Measurements from ENCODE around the gene PSIP1.
A peak's percentile ranks its signal among the peaks of the same experiment; 100 is the strongest.
"Not testable (repeated sequence)": the region's sequence is repeated elsewhere in the genome, so short reads cannot be mapped to it uniquely, and the experiment has no call there.

PSIP1 gene

DNA sequence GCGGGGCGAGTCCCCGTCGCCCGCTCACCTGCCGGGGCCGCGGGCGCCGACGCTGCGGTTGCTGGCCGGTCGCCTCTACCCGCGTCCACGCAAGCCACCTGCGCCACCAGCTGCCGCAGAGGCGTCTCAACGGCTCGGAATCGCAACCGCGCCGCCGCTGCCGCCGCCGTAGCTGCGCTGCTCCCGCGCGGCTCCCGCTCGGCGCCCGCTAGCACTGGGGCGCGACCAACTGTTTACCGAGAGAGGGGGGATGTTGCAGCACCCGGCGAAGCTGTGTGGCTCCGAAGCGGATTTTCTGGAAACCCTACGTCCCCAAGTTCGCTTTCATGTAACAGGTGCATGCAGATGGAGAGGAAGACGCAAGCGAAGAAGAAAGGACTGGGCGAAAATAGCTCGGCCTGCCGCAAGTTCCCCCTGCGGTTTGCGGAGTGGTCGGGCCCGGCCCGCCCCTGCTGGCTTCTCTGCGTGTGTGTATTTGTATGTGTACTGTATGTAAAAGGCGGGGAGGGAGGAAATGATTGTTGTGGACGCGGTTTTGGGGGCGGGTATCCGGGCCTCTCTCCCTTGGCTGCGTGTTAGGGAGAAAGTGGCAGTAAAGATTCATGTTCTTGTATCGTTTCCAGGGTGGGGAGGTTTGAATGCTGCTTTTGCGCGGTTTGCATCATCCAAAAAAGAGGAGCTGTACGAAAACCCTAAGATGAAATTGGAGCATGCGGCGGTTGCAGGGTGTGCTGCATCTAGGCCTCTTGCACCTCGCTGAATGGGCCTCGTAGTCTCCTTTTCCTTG lies at the start of gene PSIP1:
Gene PSIP1 (minus strand): TSS at position 182 of the 787 bp plus-strand sequence. CDS start 782 bp downstream, outside the sequence.
- peak; percentile 79 to 94 for DNase-seq

DNA sequence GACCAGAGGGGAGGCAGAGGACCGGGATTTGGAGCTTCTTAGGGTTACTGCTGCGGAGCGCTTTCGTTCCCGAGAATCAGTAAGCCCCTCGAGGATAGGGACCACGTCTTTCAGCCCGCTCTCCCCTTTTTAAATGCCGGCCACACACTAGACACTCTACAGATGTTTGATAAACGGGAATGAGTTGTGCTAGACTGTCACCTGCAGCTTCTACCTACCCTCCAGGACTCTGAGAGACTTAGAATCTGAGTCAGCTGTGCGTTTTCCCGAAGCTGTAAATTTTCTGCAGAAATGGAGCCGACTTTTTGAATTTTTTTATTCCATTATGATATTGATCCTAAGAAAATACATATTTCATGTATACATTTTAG lies 42.7 kb upstream of the PSIP1 start:
- DNase-seq: no peak

DNA sequence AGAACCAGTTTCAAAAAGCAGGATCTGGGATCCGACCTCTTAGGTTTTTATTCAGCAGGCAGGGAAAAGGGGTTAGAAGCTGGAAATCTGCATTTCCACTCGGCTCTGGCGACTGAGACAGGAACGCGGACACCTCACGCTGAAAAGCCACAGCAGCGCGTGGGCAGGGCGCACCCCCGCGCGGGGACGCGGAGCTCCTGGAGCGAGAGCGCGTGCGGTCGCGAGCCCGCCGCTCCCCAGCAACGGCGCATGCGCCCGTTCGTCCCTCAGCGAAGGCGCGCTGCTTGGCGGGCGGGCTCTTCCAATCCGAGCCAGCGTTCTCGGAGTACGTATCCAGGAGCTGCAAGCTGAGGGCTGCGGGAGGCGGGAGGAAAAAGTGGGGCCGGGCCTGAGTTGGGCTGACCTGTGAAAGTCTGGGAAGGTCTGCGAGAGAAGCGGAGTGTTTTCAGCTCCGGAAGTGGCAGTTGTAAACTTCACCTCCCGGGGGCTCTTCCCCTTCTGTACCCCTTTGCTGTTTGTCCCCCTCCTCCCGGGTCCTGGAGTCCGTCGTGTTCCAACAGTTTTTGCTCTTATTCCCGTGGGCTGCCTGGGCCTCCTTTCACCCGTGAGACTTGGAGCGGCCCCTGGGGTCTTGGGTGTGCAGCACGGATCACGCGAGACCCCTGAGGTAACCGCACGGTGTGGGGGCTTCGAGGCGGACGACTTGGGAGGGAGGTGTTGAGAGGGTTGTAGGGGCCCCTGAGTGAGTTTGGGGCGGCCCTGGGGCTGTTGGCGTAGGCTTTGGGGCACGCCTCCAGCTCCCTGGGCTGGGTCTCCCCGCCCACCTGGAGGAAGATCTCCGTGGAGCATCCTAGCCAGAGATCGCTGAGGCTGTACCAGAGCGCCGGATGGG lies 42.1 kb upstream of the PSIP1 start, which contains the start of gene CCDC171:
Gene CCDC171 (plus strand): TSS at position 408 of the 892 bp plus-strand sequence. CDS start 11,046 bp downstream, outside the sequence.
- DNase-seq: peak; percentile 88 to 98

DNA sequence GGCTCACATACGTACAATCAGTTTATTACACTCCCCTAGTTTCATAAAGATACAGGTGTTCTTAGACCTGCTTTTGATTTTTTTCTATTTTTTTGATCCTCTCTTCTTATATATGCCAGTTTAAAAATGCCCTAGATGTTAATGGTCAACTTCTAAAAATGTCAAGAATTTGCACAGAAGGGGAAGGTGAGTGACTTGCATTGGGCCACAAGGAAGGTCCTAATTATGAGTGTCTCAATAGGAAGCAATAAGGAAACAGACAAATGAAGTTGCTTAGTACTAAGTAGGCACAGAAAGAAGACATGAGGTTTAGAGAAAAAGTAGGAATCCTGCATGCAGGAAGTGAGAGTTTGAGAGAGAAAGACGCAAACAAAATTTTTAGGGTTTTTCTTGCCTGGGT lies 38.8 kb upstream of the PSIP1 start:
- DNase-seq: no peak

DNA sequence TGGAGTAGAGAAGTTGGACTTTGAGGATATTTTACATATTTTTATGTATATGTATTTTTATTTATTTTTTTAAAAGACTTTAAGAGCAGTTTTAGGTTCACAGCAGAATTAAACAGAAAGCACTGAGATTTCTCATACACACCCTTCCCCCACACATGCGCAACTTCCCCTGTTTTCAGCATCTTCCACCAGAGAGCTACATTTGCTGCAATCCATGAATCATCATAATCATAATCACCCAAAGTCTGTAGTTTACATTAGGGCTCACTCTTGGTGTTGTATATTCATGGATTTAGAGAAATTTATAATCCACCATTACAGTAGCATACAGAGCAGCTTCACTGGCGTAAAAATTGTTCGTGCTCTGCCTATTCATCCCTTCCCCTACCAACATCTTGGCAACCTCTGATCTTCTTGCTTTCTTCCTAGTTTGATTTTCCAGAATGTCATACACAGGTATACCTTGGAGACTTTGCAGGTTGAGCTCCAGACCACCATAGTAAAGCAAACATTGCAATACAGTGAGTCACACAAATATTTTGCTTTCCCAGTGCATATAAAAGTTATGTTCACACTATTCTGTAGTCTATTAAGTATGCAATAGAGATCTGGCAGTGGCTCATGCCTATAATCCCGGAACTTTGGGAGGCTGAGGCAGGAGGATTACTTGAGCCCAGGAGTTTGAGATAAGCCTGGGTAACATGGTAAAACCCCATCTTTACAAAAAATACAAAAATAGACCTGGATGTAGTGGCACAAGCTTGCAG lies 32.5 kb upstream of the PSIP1 start:
- DNase-seq: no peak

DNA sequence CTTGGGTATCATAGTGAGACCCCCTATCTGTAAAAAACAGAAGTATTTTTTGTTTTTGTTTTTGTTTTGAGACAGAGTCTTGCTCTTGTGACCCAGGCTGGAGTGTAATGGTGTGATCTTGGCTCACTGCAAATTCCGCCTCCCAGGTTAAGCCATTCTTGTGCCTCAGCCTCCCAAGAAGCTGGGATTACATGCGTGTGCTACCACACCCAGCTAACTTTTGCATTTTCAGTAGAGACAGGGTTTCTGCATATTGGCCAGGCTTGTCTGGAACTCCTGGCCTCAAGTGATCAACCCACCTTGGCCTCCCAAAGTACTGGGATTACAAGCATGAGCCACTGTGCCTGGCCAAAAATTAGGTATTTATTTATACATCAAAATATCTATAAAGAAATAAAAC lies 31.9 kb upstream of the PSIP1 start:
- DNase-seq: no peak

DNA sequence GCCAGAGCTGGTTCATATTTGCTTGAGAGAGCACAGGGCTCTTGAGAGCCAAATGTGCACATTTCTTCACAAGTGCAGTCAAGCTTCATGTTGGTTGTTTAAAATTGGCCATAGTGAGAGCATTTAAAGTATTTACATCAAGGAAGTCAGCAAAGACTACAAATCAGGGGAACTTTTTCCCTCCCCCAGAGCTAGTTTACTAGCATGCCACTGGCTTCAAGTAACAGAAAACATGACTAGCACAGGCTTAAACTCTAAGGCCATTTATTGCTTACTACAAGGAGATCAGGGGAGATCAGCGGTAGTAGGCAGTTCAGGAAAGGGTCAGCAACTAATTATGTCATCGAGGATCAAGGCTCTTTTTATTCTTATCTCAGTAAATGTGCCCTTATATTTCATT lies 31.1 kb upstream of the PSIP1 start:
- DNase-seq: no peak

DNA sequence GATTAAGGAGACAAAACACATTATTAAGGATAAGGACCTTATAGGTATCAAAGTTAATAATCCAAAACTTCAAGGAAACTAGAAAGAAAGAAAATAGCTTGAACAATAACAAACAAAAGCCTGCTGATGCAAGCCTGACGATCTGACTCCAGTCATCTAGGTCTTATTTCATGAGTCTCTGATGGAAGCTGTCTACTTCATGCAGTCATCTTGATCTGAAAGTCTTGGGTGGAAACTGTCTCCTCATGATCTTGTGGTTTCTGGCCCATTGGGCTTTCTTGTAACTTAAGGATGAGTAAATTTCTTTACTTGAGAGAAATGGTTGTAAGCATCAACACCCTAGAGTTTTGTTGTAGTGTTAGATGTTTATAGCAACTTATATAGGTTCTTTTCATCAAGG lies 20.6 kb upstream of the PSIP1 start:
- DNase-seq: no peak

DNA sequence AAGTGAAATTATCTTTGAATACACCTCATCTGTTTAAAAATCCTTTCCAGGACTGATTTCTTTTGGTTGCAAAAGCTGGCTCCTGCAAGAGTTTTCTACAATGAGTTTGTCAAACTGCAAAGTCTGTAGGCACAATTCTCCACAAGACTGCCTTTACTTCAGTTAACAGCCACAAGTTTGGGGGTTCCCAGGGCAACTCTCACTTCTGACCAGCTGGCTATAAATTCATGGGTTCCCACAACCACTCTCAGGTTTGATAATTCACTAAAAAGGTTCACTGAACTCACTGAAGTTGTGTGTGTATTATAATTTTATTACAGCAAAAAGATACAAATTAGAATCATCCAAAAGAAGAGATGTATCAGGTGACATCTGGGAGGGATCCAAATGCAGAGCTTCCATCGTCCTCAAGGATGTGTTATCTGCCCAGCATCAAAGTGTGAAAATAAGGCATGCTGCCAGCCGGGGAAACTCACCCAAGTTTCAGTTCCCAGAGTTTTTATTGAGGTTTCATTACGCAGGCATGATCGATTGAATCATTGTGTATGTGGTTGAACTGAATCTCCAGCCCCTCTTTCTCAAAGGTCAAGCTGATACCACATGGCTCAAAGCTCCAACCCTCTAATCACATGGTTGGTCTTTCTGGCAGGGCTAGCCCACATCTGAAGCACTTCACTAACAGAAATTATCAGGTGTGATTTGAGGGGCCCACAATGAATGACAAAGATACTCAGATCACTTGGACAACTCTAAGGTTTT lies 19.0 kb upstream of the PSIP1 start:
- DNase-seq: no peak

DNA sequence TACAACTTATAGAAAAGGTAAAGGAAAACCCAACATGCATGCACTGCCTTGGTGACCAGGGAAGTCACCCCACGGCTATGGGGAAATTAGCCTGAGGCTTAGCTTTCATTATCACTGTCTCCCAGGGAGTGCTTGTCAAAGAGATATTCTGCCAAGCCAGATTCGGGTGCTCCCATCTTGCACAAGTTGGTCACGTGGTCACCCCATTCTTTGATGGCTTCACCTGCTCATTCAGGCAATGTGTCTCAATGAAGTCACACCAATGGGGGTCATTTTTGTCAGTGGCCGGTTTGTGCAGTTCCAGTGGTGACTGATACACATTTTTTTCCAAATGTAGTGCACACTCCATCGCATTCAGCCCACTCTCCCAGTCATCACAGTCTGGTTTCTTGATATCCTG lies 16.3 kb upstream of the PSIP1 start:
- not testable (repeated sequence) for DNase-seq

DNA sequence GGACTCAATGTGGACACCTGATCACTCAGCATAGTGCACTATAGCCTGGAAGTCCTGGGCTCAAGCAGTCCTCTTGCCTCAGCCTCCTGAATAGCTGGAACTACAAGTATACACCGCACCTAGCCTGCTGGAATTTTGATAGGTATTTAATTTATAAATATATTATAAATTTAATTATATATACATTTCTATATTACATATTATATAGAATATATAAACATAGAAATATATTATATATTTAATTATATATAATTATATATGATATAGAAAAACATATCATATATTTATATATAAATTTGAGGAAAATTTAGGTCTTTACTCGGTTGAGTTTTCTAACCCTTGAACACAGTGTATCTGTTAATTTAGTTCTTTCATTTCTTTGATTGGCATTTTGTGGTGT lies 15.2 kb upstream of the PSIP1 start:
- DNase-seq: no peak

DNA sequence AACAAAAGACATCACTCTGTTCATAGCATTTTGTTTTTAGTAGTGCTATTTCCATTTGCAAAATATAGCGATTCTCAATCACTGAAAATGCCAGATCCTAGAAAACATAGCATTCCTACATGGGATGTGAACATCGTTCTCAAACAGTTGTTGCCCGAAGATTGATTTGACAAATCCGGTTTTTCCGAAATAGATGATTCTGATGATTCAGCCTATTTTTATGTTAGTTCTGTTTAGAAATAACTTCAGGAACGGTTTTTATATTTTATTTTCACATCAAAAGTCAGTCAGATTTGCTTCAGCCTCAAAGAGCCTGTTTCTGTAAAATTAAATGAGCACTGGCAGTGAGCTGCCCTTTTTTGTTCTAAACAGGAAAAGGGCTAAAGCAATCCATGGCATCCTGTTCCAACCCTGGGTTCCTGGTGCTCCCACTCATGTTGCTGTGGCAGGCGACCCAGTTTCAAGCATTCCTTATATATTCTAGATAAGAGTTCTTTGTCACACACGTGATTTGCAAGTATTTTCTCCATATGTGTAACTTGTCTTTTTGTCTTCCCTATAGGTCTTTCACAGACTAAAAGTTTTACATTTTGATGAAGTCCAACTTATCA lies 14.2 kb upstream of the PSIP1 start:
- no peak for DNase-seq

DNA sequence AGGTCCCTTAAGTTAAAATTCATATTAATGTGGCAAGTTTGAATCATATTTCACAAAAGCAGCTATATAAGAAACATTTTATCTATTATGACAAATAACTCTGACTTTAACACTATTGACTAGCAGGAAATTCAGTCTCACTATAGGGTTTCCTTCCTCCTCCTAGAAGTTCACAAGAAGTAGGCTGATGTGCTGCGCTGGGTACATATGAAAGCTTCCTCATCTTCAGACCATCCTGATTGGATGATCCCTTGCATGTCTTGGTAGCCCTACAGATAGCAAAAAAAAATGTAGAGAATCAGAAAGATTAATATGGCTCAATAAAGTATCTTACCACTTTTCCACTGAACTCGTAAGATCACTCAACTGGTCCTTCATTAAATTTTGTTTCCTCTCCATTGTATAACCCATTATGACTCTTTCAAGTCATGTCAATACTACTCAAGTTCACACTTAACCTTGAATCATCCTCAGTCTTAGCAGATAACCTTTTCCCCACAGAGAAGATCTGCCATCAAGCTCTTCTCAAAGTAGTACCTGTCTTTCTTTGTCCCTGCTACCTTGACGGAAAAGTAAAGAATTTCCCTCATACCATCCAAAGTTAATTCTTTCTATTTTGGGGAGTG lies 11.5 kb upstream of the PSIP1 start:
- DNase-seq: no peak

DNA sequence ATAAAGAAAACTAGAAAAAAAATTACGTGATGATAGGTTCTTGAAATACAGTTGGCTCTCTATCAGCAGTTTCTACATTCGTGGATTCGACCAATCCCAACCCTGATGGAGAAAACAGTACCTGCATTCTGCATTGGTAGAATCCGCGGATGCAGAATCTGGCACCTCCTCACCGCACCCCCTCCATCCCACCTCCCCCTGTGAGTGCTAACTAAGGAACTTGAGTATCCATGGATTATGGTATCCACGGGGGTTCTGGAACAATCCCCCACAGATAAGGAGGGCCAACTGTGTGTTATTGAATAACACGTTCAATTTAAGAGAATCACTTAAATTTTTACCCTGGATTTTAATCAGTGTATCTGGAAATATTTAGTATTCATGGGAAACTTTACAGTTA lies 10.5 kb upstream of the PSIP1 start:
- no peak for DNase-seq

DNA sequence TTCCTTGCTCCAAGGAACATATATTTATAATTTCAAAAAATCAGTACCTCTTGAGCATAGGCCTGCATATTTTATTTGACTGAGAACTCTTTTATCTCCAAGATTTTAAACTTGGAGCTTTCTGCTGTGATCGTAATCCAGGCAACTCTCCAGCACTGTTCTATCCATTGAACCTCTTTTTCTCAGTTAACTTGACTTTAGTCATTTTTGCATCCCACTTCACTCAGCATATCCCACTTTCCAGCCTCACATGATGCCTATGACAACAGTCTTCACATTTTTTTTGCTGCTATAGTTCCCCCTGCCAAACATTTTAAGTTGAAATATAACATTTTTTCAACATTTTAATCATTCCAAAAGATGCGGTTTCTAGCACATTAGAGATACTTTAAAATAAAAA lies 9.1 kb upstream of the PSIP1 start:
- no peak for DNase-seq

DNA sequence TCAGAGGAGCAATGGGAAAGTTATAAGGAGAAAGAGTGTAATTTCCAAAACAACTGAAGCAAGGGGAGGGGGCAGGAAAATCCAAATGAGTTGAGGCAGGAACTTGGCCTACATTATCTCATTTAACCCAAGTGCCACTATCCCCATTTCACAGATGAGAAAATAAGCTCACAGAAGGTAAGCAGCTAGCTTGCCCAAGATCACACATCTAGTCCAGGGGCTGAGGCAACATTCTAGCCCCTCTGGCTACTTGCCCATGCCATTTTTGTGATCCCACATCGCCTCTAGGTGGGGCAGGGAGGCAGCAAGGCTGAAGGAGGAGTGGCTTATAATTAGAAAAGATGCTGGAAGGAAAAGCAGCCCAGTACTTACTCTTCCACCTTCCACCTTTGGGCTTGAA lies 2.6 kb upstream of the PSIP1 start:
- peak in 1 of 2 experiments; percentile 49 for DNase-seq

DNA sequence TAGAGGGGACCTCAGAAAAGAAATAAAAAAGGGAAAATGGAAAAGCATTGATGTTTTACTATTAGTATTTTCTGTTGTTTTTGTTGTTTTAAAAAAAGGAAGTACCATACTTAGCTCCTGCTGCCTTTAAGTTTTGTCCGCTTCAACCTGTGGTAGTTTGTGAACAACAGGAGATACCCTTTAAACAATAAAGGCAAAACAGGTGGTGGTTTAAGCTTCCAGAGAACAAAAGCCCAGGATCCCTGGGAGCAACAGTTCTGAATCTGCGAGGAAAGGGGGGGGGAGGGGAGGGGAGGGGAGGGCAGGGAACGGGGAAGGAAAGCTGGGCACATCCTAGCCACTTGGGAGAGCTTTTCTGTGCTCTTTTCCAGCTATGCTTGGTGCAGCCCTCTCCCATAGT lies 2.1 kb upstream of the PSIP1 start:
- DNase-seq: no peak

DNA sequence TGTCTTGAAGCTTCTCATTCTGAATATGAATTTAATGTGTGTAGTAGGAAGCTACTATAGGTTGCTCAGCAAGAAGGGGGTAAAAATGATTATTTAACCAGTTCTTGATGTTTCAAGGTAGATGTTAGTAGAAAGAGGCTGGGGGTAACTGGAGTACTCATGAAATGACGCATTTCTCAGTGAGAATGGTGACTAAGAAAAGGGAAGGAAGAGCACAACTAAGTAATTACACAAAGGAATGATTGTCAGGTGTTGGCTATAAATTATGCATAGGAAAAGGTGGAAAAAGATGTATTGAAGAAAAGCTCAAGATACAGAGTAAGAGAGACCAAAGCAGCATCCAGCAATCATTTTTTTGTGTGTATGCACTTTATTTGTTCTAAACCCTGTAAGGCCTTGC lies 1.4 kb upstream of the PSIP1 start:
- no peak for DNase-seq

DNA sequence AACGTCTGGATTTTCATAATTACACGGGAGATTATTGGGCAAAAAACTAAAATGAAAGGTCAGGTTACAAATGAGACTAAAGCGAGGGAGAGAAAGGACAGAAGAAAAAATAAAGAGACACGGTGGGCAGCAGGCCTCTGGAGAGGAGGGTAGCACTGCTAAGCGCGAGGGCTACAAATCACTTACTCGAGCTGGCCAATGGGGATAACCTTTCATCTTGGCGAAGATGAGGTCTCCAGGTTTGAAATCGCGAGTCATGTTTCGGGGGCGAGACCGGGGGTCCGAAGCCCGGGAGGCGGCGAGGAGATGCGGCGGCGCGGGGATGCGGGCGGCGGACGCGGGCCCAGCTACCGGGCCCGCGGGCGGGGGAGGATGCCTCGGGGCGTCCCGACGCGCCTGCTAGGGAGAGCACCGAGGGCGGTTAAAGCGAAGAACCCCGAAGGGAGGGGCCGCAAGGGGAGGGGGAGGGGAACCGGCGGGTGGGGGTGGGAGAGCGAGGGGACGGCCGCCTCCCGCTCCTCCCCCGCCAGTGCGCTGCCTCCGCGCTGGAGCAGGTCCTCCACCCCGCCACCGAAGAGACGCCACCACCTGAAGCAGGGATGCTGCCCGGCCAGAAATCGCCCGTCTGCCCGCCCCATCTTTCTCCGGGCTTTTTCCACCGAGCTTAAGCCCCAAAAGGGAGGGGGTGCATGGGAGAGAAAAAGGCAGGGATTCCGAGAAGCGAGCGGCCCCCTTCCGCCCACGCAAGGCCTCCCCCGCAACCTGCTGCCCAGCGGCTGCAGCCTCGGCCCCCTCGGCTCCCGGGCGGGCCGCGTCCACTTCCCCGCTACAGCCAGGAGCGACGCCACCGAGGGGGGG lies 610 bp downstream of the PSIP1 start:
- DNase-seq: peak in 1 of 2 experiments; percentile 14

DNA sequence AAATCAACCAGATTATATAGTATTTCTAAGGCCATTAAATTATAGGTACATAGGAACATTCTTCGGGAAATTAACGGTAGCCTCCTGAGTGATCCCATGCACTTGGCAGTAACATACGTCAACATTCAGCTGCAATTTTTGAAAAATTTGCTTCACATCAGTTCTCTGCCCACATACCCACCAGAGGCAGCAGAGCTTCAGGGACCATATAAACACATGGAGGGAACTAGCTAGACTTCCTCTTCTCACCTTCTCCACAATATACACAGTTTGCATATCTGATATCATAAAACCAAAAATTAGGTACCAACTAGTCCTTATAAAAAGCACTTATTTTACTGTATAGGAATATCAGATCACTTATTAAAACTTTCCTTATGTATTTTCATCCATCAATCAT lies 4.8 kb downstream of the PSIP1 start:
- DNase-seq: no peak

DNA sequence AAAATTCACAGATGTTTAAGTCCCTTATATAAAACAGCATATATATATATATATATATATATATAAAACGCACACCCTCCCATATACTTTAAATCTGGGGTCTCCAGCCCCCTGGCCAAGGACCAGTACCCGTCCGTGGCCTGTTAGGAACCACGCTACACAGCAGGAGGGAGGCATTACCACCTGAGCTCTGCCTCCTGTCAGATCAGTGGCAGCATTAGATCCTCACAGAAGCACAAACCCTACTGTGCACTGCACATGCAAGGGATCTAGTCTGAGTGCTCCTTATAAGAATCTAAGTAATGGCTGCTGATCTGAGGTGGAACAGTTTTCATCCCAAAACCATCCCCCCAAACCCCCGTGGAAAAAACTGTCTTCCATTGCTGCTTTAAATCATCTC lies 9.0 kb downstream of the PSIP1 start:
- DNase-seq: no peak

All from NCI-H446 (cell line).